ENCODE measurements around the gene TASP1. TPM values are rescaled to one million over a fixed set of nuclear protein-coding genes. Genes with fewer than 3 reads are reported as not detected.

TASP1 gene
- total RNA-seq, 1 donor from 2014 or later = 10.3 TPM

- DNase-seq (ENCODE audit: low read depth) (no peak), FAIRE-seq (no peak)
- no peak overlapping the region for H3K9ac ChIP-seq (ENCODE audit: low read length)
- H3K4me1 ChIP-seq (ENCODE audit: insufficient read depth, low read length) = no peaks in the 10 kb centered on the region
- no peak overlapping the region for H3K4me3 ChIP-seq (ENCODE audit: insufficient read depth, low read depth, low read length)
- no peak overlapping the region for H3K27ac ChIP-seq (ENCODE audit: low read depth, low read length)
- H3K79me2 ChIP-seq (ENCODE audit: insufficient read depth, low read length) = no peaks in the 10 kb centered on the region
- no peak overlapping the region for H2AFZ ChIP-seq (ENCODE audit: low read depth, low read length)
- H3K4me2 ChIP-seq (ENCODE audit: low read length) = no peak overlapping the region
- H3K36me3 ChIP-seq (ENCODE audit: insufficient read depth, low read length) = no peaks in the 10 kb centered on the region
- Mint-ChIP-seq H3K4me3 (ENCODE audit: unreplicated experiment) (no peak overlapping the region), H3K27me3 (ENCODE audit: low read depth, unreplicated experiment) (no peaks in the 10 kb centered on the region), H3K36me3 (ENCODE audit: low read depth, unreplicated experiment) (no peaks in the 10 kb centered on the region), H3K9me3 (ENCODE audit: unreplicated experiment) (no peaks in the 10 kb centered on the region), H3K27ac (ENCODE audit: unreplicated experiment) (no peak overlapping the region), H3K4me1 (ENCODE audit: low read depth, unreplicated experiment) (peaks cover 3% of the 10 kb centered on the region)
- H3K27me3 ChIP-seq (ENCODE audit: insufficient read depth, low read length) = no peaks in the 10 kb centered on the region
- no peaks in the 10 kb centered on the region for H4K20me1 ChIP-seq (ENCODE audit: insufficient read depth, low read length)
- H3K9me3 ChIP-seq (ENCODE audit: insufficient read depth, low read depth, low read length) = no peaks in the 10 kb centered on the region
- TF ChIP-seq, protein P1, sequence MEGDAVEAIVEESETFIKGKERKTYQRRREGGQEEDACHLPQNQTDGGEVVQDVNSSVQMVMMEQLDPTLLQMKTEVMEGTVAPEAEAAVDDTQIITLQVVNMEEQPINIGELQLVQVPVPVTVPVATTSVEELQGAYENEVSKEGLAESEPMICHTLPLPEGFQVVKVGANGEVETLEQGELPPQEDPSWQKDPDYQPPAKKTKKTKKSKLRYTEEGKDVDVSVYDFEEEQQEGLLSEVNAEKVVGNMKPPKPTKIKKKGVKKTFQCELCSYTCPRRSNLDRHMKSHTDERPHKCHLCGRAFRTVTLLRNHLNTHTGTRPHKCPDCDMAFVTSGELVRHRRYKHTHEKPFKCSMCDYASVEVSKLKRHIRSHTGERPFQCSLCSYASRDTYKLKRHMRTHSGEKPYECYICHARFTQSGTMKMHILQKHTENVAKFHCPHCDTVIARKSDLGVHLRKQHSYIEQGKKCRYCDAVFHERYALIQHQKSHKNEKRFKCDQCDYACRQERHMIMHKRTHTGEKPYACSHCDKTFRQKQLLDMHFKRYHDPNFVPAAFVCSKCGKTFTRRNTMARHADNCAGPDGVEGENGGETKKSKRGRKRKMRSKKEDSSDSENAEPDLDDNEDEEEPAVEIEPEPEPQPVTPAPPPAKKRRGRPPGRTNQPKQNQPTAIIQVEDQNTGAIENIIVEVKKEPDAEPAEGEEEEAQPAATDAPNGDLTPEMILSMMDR (IDR thresholded peaks at IDR 0.05; ENCODE audit: insufficient read depth, low read depth, low read length) = no peak
- no peak for TF ChIP-seq EZH2 (IDR thresholded peaks at IDR 0.05; ENCODE audit: insufficient read depth, low read length)
Measured at GRCh38 chr20:13535627-13536026, 103.1 kb downstream of the TASP1 start.

DNA sequence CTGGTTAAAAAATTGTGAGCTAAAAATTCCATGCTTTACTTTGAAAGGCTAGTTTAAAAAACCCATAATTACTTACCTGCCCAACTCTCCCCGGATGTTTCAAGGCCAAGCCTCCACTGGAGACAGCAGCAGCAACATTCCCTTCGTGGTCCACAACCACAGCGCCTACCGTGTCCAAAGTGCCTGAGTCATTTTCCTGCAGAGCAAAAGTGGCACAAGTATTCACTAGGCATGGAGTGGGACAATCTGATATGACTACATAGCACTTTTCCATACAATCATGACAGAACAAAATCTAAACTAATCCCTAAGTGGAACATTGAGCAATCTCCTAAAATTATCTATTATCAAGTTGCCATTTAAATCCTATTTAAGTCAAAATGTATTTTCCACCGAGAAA lies 104.8 kb downstream of the TASP1 start:
- no peak for TF ChIP-seq EZH2 (IDR thresholded peaks at IDR 0.05; ENCODE audit: insufficient read depth, low read length)
- TF ChIP-seq, protein P1 (IDR thresholded peaks at IDR 0.05; ENCODE audit: insufficient read depth, low read depth, low read length) = no peak
- no peak overlapping the region for H3K4me3 ChIP-seq (ENCODE audit: insufficient read depth, low read depth, low read length)
- H4K20me1 ChIP-seq (ENCODE audit: insufficient read depth, low read length) = no peaks in the 10 kb centered on the region
- H3K27ac ChIP-seq (ENCODE audit: low read depth, low read length) = no peak overlapping the region
- Mint-ChIP-seq H3K27me3 (ENCODE audit: low read depth, unreplicated experiment) (no peaks in the 10 kb centered on the region), H3K36me3 (ENCODE audit: low read depth, unreplicated experiment) (no peaks in the 10 kb centered on the region), H3K4me3 (ENCODE audit: unreplicated experiment) (no peak overlapping the region), H3K27ac (ENCODE audit: unreplicated experiment) (no peak overlapping the region), H3K9me3 (ENCODE audit: unreplicated experiment) (no peaks in the 10 kb centered on the region), H3K4me1 (ENCODE audit: low read depth, unreplicated experiment) (peaks cover 3% of the 10 kb centered on the region)
- H3K27me3 ChIP-seq (ENCODE audit: insufficient read depth, low read length) = no peaks in the 10 kb centered on the region
- H3K4me1 ChIP-seq (ENCODE audit: insufficient read depth, low read length) = no peaks in the 10 kb centered on the region
- H3K9ac ChIP-seq (ENCODE audit: low read length) = no peak overlapping the region
- H3K4me2 ChIP-seq (ENCODE audit: low read length) = no peak overlapping the region
- DNase-seq (ENCODE audit: low read depth) = peak; percentile 32
- H3K36me3 ChIP-seq (ENCODE audit: insufficient read depth, low read length) = no peaks in the 10 kb centered on the region
- H2AFZ ChIP-seq (ENCODE audit: low read depth, low read length) = no peak overlapping the region
- H3K79me2 ChIP-seq (ENCODE audit: insufficient read depth, low read length) = no peaks in the 10 kb centered on the region
- H3K9me3 ChIP-seq (ENCODE audit: insufficient read depth, low read depth, low read length) = no peaks in the 10 kb centered on the region
- no peak for FAIRE-seq

GRCh38 chr20:13530146-13530545 lies 108.6 kb downstream of the TASP1 start:
- H3K4me3 ChIP-seq (ENCODE audit: insufficient read depth, low read depth, low read length) = no peak overlapping the region
- Mint-ChIP-seq H3K36me3 (ENCODE audit: low read depth, unreplicated experiment) (peaks cover 3% of the 10 kb centered on the region), H3K9me3 (ENCODE audit: unreplicated experiment) (no peaks in the 10 kb centered on the region), H3K4me3 (ENCODE audit: unreplicated experiment) (no peak overlapping the region), H3K27ac (ENCODE audit: unreplicated experiment) (no peak overlapping the region), H3K27me3 (ENCODE audit: low read depth, unreplicated experiment) (no peaks in the 10 kb centered on the region), H3K4me1 (ENCODE audit: low read depth, unreplicated experiment) (peaks cover 8% of the 10 kb centered on the region)
- DNase-seq (ENCODE audit: low read depth) (no peak), FAIRE-seq (no peak)
- H3K27ac ChIP-seq (ENCODE audit: low read depth, low read length) = no peak overlapping the region
- peaks cover 5% of the 10 kb centered on the region for H3K4me1 ChIP-seq (ENCODE audit: insufficient read depth, low read length)
- H3K4me2 ChIP-seq (ENCODE audit: low read length) = no peak overlapping the region
- H2AFZ ChIP-seq (ENCODE audit: low read depth, low read length) = no peak overlapping the region
- no peaks in the 10 kb centered on the region for H3K36me3 ChIP-seq (ENCODE audit: insufficient read depth, low read length)
- no peak overlapping the region for H3K9ac ChIP-seq (ENCODE audit: low read length)
- H3K27me3 ChIP-seq (ENCODE audit: insufficient read depth, low read length) = no peaks in the 10 kb centered on the region
- H3K9me3 ChIP-seq (ENCODE audit: insufficient read depth, low read depth, low read length) = no peaks in the 10 kb centered on the region
- no peaks in the 10 kb centered on the region for H3K79me2 ChIP-seq (ENCODE audit: insufficient read depth, low read length)
- H4K20me1 ChIP-seq (ENCODE audit: insufficient read depth, low read length) = no peaks in the 10 kb centered on the region
- no peak for TF ChIP-seq EZH2 (IDR thresholded peaks at IDR 0.05; ENCODE audit: insufficient read depth, low read length)
- TF ChIP-seq, protein P1 (IDR thresholded peaks at IDR 0.05; ENCODE audit: insufficient read depth, low read depth, low read length) = no peak
